Upper lobe of left lung (tissue), 4 donors: Measurements from ENCODE around the gene GMPPA.

Experiments
- POLR2AphosphoS5 ChIP-seq, 2 donors: sonication (generic); formaldehyde crosslinking; IDR thresholded peaks; one replicate each; pipeline ENCODE4 v1.5.1; 2017; ENCODE audit warnings: antibody characterized with exemption in 2 of 2
- TF ChIP-seq, protein P1 (sequence below), 6 experiments: fragments of 450-650 bp in 4 of 6; fragments of 200-600 bp in 2 of 6; sonication (generic) in 2 of 6; IDR thresholded peaks; one replicate each; pipeline ENCODE4 v1.5.1; 2016 to 2019; ENCODE audit warnings: antibody characterized with exemption in 6 of 6

DNA sequence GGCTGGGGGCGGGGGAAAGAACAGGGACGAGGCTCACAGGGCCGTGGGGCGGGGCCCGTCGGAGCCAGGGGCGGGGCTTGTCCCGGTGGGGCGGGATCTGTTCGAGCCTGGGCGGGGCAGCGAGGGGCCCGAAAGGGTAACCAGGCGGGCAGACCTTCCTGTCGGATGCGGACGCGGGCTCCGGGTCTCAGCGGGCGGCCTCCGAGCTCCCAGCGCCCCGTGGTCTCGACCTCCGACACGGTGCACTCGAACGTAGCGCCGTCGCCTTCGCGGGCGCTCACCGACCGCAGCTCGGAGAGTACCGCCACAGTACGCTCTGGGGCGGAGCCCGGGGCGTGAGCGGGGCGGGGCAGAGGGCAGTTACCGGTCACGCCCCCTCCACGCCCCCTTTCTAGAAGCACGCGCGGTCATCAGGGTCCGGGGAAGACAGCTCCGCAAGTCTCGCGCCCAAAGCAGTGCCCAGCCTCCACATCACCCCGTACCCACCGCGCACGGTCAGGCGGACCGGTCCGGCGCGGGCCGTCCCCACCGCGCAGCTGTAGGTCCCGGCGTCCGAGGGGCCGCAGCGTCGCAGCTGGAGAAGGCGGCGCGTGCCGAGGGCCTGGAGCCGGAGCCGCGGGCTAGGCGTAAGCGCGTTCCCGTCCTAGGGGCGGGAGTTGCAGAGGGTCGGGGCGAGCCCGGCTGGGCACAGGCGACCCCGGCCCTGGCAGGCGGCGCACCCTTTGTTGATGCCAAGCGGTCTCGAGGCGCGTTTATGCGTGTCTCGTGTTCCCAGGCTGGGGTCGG is 53.9 kb downstream of the GMPPA start:
- TF ChIP-seq, protein P1, sequence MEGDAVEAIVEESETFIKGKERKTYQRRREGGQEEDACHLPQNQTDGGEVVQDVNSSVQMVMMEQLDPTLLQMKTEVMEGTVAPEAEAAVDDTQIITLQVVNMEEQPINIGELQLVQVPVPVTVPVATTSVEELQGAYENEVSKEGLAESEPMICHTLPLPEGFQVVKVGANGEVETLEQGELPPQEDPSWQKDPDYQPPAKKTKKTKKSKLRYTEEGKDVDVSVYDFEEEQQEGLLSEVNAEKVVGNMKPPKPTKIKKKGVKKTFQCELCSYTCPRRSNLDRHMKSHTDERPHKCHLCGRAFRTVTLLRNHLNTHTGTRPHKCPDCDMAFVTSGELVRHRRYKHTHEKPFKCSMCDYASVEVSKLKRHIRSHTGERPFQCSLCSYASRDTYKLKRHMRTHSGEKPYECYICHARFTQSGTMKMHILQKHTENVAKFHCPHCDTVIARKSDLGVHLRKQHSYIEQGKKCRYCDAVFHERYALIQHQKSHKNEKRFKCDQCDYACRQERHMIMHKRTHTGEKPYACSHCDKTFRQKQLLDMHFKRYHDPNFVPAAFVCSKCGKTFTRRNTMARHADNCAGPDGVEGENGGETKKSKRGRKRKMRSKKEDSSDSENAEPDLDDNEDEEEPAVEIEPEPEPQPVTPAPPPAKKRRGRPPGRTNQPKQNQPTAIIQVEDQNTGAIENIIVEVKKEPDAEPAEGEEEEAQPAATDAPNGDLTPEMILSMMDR (IDR thresholded peaks at IDR 0.05) = no peak
- no peak for TF ChIP-seq POLR2AphosphoS5 (IDR thresholded peaks at IDR 0.05)
